IPS-15b (cell line): ENCODE measurements around the gene SEC16B.

ENCODE experiments used
- H3K27me3 ChIP-seq: one replicate; pipeline ENCODE4 v1.6.1; 2013; ENCODE audit warnings: low read length; ENCODE audit not compliant: control insufficient read depth, insufficient read depth
- H3K36me3 ChIP-seq: one replicate; pipeline ENCODE4 v1.6.1; 2013; ENCODE audit warnings: low read length; ENCODE audit not compliant: control insufficient read depth, insufficient read depth
- H3K4me1 ChIP-seq: one replicate; pipeline ENCODE4 v1.6.1; 2013; ENCODE audit warnings: mild to moderate bottlenecking, low read length; ENCODE audit not compliant: control insufficient read depth, insufficient read depth
- H3K4me3 ChIP-seq: one replicate; pipeline ENCODE4 v1.5.1; 2013; ENCODE audit warnings: low read depth, low read length
- H3K9ac ChIP-seq: one replicate; pipeline ENCODE4 v1.6.1; 2013; ENCODE audit warnings: low read depth, mild to moderate bottlenecking, low read length
- H3K9me3 ChIP-seq: one replicate; pipeline ENCODE4 v1.6.1; 2013; ENCODE audit warnings: mild to moderate bottlenecking, low read length; ENCODE audit not compliant: control insufficient read depth, insufficient read depth

Gene SEC16B

DNA sequence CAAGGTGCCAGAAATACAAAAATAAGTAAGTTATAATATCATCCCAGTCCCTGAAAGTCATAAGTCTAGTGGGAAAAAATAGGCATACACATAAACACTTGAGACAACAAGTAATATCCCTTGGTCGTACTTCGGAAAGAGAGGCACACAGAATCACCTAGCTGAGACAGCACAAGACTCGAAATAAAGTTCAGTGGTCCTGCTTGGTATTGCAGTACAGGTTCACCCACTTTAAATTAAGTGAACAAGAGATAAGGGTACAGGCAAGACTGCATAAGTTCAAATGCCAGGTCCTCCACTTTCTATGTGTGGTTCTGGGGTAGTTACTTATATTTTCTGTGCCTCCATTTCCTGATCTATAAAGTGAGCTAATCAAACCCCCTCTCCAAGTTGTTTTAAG, 47.6 kb downstream of the SEC16B start:
- Histone ChIP-seq H3K9me3 (no peaks in the 10 kb centered on the region), H3K27me3 (no peaks in the 10 kb centered on the region), H3K36me3 (no peaks in the 10 kb centered on the region), H3K9ac (no peak overlapping the region), H3K4me1 (no peaks in the 10 kb centered on the region), H3K4me3 (no peak overlapping the region)

GRCh38 chr1:177921590-177921989, 48.3 kb downstream of the SEC16B start:
- no peak overlapping the region for H3K4me3 ChIP-seq
- no peaks in the 10 kb centered on the region for H3K9me3 ChIP-seq
- H3K27me3 ChIP-seq, result no peaks in the 10 kb centered on the region
- H3K9ac ChIP-seq, result no peak overlapping the region
- no peaks in the 10 kb centered on the region for H3K36me3 ChIP-seq
- no peaks in the 10 kb centered on the region for H3K4me1 ChIP-seq

GRCh38 chr1:177920091-177920490, 49.8 kb downstream of the SEC16B start:
- Histone ChIP-seq H3K9ac (no peak overlapping the region), H3K9me3 (no peaks in the 10 kb centered on the region), H3K36me3 (no peaks in the 10 kb centered on the region), H3K4me3 (no peak overlapping the region), H3K27me3 (no peaks in the 10 kb centered on the region), H3K4me1 (no peaks in the 10 kb centered on the region)

- Histone ChIP-seq H3K9me3 (no peaks in the 10 kb centered on the region), H3K27me3 (peaks cover 8% of the 10 kb centered on the region), H3K9ac (no peak overlapping the region), H3K4me3 (no peak overlapping the region), H3K36me3 (no peaks in the 10 kb centered on the region), H3K4me1 (no peaks in the 10 kb centered on the region)
Measured at GRCh38 chr1:177915641-177916040, 54.2 kb downstream of the SEC16B start.

GRCh38 chr1:177914603-177915002, 55.3 kb downstream of the SEC16B start:
- peaks cover 8% of the 10 kb centered on the region for H3K27me3 ChIP-seq
- H3K9ac ChIP-seq, result no peak overlapping the region
- H3K9me3 ChIP-seq, result no peaks in the 10 kb centered on the region
- no peaks in the 10 kb centered on the region for H3K36me3 ChIP-seq
- no peaks in the 10 kb centered on the region for H3K4me1 ChIP-seq
- H3K4me3 ChIP-seq, result no peak overlapping the region

GRCh38 chr1:177913762-177914540, 55.9 kb downstream of the SEC16B start:
- Histone ChIP-seq H3K4me1 (no peaks in the 10 kb centered on the region), H3K27me3 (peaks cover 8% of the 10 kb centered on the region), H3K9ac (no peak overlapping the region), H3K4me3 (no peak overlapping the region), H3K9me3 (no peaks in the 10 kb centered on the region), H3K36me3 (no peaks in the 10 kb centered on the region)

DNA sequence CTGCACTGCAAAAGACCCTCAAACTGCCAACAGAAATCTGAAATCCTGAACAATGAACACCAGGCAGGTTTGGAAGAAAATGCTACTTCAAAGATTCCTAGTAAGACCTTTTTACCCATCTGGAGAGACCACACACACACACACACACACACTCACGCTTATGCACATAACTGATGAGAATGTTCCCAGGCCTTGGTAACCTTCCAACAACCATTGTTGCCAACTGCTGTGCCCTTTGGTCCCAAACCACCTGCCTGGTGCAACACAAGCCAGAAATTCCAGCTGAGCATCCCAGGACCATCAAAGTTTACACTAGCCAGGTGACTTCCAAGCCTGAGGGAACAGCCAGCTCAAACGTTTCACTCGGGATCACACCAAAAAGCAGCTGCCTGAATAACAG, 56.9 kb downstream of the SEC16B start:
- Histone ChIP-seq H3K9me3 (no peaks in the 10 kb centered on the region), H3K4me1 (no peaks in the 10 kb centered on the region), H3K36me3 (no peaks in the 10 kb centered on the region), H3K4me3 (no peak overlapping the region), H3K27me3 (peaks cover 8% of the 10 kb centered on the region), H3K9ac (no peak overlapping the region)

DNA sequence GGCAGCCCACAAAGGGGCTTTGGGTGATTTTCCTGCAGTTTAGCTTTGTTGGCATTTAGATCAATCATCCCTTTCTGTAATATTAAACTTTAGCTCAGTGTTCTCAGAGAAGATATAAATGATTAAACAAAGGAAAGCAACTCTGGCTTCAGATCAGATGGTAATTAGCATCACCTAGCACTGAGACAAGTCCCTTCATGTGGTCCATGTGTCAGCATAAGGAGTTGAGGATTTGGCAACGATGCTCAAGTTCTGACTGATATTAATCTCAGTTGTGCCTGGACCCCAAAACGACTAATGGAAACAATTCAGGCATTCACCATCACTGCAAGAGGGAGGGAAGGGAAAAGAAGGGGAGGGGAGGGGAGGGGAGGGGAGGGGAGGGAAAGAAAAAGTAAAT, 60.4 kb downstream of the SEC16B start:
- Histone ChIP-seq H3K9ac (no peak overlapping the region), H3K27me3 (peaks cover 8% of the 10 kb centered on the region), H3K36me3 (no peaks in the 10 kb centered on the region), H3K9me3 (no peaks in the 10 kb centered on the region), H3K4me3 (no peak overlapping the region), H3K4me1 (no peaks in the 10 kb centered on the region)

- H3K9ac ChIP-seq, result no peak overlapping the region
- no peak overlapping the region for H3K4me3 ChIP-seq
- no peaks in the 10 kb centered on the region for H3K27me3 ChIP-seq
- no peaks in the 10 kb centered on the region for H3K9me3 ChIP-seq
- H3K4me1 ChIP-seq, result no peaks in the 10 kb centered on the region
- no peaks in the 10 kb centered on the region for H3K36me3 ChIP-seq
Measured at GRCh38 chr1:177907000-177907399, 62.9 kb downstream of the SEC16B start.

- no peaks in the 10 kb centered on the region for H3K36me3 ChIP-seq
- H3K9ac ChIP-seq, result no peak overlapping the region
- no peaks in the 10 kb centered on the region for H3K27me3 ChIP-seq
- H3K9me3 ChIP-seq, result no peaks in the 10 kb centered on the region
- H3K4me1 ChIP-seq, result no peaks in the 10 kb centered on the region
- no peak overlapping the region for H3K4me3 ChIP-seq
Measured at GRCh38 chr1:177905686-177906085, 64.2 kb downstream of the SEC16B start.

DNA sequence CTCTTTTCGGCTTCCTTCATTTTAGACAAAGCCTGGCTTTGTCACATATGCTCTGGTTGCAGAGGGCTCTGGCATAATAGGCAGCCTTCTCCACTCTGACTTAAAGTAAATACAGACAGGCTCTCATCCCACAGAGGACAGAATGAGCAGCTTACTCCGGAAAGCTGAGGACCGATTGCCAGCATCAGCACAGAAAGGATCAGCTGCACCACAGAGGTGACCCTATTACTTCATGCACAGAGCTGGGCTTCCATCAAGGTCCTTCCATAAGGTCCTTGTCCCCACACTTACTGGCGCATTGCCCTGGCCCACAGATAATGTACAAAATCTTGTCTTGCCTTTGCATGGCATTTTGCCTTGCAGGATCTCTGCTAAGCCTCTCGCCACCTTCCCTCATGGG, 67.6 kb downstream of the SEC16B start:
- H3K4me1 ChIP-seq, result no peaks in the 10 kb centered on the region
- H3K9me3 ChIP-seq, result no peaks in the 10 kb centered on the region
- no peaks in the 10 kb centered on the region for H3K27me3 ChIP-seq
- no peaks in the 10 kb centered on the region for H3K36me3 ChIP-seq
- no peak overlapping the region for H3K9ac ChIP-seq
- H3K4me3 ChIP-seq, result no peak overlapping the region

DNA sequence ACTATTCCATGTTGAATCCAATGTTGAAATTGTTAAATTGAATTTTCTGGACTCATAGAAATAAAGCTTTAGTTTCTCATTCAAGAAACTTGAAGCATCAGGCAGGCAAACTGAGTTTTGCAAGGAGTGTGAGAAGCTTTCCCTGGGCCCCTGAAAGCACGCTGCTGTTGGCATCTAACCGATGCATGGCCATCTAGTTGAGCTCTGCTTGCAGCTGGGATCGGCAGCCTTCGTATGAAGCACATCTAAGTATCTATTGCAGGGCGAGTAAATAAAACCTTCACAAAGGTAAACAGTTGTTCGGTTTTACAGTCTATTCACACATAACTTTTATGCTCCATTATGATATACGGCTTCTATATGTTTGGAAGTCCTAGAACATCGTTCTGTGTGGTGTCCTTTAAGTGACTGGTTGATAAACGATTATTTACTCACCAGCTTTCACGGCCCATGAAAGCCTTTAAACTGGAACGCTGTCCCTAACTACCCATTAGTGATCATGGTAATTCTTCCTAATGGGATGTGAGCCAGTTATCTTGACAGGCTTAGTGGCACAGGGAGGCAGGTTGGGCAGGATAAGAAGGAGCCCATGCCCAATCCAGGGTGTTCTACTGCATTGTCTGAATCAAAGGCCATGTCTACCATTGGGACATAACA, 71.7 kb downstream of the SEC16B start:
- no peaks in the 10 kb centered on the region for H3K36me3 ChIP-seq
- H3K9me3 ChIP-seq, result no peaks in the 10 kb centered on the region
- no peaks in the 10 kb centered on the region for H3K4me1 ChIP-seq
- no peaks in the 10 kb centered on the region for H3K27me3 ChIP-seq
- no peak overlapping the region for H3K4me3 ChIP-seq
- no peak overlapping the region for H3K9ac ChIP-seq
